ENCODE data around the gene ZMIZ2. TPM values are rescaled to one million over a fixed set of nuclear protein-coding genes. Genes with fewer than 3 reads are reported as not detected.
"Not testable (repeated sequence)": the region's sequence is repeated elsewhere in the genome, so short reads cannot be mapped to it uniquely, and the experiment has no call there.

Gene ZMIZ2
- total and polyA plus RNA-seq, 7 donors = 8.4 to 64.7 (median 11.3) TPM

GRCh38 chr7:44713680-44714335 lies 34.8 kb upstream of the ZMIZ2 start:
- Histone ChIP-seq H3K9me3 (no peaks in the 10 kb centered on the region), H3K36me3 (peaks cover 0 to 16% (median 6%) of the 10 kb centered on the region in 4 donors), H3K27me3 (no peaks in the 10 kb centered on the region), H3K4me3 (no peak overlapping the region), H3K4me1 (no peaks in the 10 kb centered on the region), H3K27ac (no peak overlapping the region)
- TF ChIP-seq POLR2A (IDR thresholded peaks at IDR 0.05) (no peak), EP300 (IDR thresholded peaks at IDR 0.05) (no peak), CTCF (IDR thresholded peaks at IDR 0.05) (no peak), POLR2AphosphoS5 (IDR thresholded peaks at IDR 0.05) (no peak)
- WGBS, 2 donors = 68 to 69% methylated on average over 7 of the region's 7 CpGs
- intact Hi-C loops (cut with DNase I) = no loop called here
- DNase-seq = no peak

- no peaks in the 10 kb centered on the region for H3K27me3 ChIP-seq
- intact Hi-C loops (cut with DNase I) = no loop called here
- H3K4me3 ChIP-seq = no peak overlapping the region
- DNase-seq = no peak
- no peaks in the 10 kb centered on the region for H3K36me3 ChIP-seq
- 92 to 96% methylated on average over 3 of the region's 3 CpGs for WGBS, 2 donors
- no peaks in the 10 kb centered on the region for H3K9me3 ChIP-seq
- no peaks in the 10 kb centered on the region for H3K4me1 ChIP-seq
- TF ChIP-seq POLR2AphosphoS5 (IDR thresholded peaks at IDR 0.05) (no peak), EP300 (IDR thresholded peaks at IDR 0.05) (no peak), CTCF (IDR thresholded peaks at IDR 0.05) (no peak), POLR2A (IDR thresholded peaks at IDR 0.05) (no peak)
- no peak overlapping the region for H3K27ac ChIP-seq
Measured at GRCh38 chr7:44716205-44716604, 32.4 kb upstream of the ZMIZ2 start.

- Histone ChIP-seq H3K4me1 (no peaks in the 10 kb centered on the region), H3K36me3 (no peaks in the 10 kb centered on the region), H3K9me3 (no peaks in the 10 kb centered on the region), H3K4me3 (no peak overlapping the region), H3K27ac (no peak overlapping the region), H3K27me3 (no peaks in the 10 kb centered on the region)
- no peak for DNase-seq
- WGBS, 2 donors = 96% methylated on average over 4 of the region's 4 CpGs
- no peak for TF ChIP-seq POLR2A (IDR thresholded peaks at IDR 0.05)
- TF ChIP-seq CTCF (IDR thresholded peaks at IDR 0.05) = no peak
- no peak for TF ChIP-seq EP300 (IDR thresholded peaks at IDR 0.05)
- no peak for TF ChIP-seq POLR2AphosphoS5 (IDR thresholded peaks at IDR 0.05)
- intact Hi-C loops (cut with DNase I) = no loop called here
Measured at GRCh38 chr7:44720301-44720700, 28.3 kb upstream of the ZMIZ2 start.

- no peak overlapping the region for H3K4me3 ChIP-seq
- 91 to 92% methylated on average over 4 of the region's 4 CpGs for WGBS, 2 donors
- H3K36me3 ChIP-seq = no peaks in the 10 kb centered on the region
- DNase-seq = no peak
- no peaks in the 10 kb centered on the region for H3K9me3 ChIP-seq
- no peaks in the 10 kb centered on the region for H3K27me3 ChIP-seq
- no peak overlapping the region for H3K27ac ChIP-seq
- TF ChIP-seq POLR2AphosphoS5 (IDR thresholded peaks at IDR 0.05) = no peak
- no peak for TF ChIP-seq EP300 (IDR thresholded peaks at IDR 0.05)
- H3K4me1 ChIP-seq = no peaks in the 10 kb centered on the region
- intact Hi-C loops (cut with DNase I) = no loop called here
Measured at GRCh38 chr7:44724276-44724675, 24.4 kb upstream of the ZMIZ2 start.

- H3K9me3 ChIP-seq; DNase-seq; H3K27me3 ChIP-seq; H3K27ac ChIP-seq; H3K4me3 ChIP-seq; H3K4me1 ChIP-seq; intact Hi-C loops (cut with DNase I); H3K36me3 ChIP-seq: not testable (repeated sequence)
- 72 to 81% methylated on average over 7 of the region's 7 CpGs for WGBS, 2 donors
Measured at GRCh38 chr7:44726250-44726649, 22.4 kb upstream of the ZMIZ2 start.
